Neural cell (in vitro differentiated cells): ENCODE data around the gene ADISSP. TPM values are rescaled to one million over a fixed set of nuclear protein-coding genes. Genes with fewer than 3 reads are reported as not detected.
A peak's percentile ranks its signal among the peaks of the same experiment; 100 is the strongest.

ENCODE experiments used
- H2AFZ ChIP-seq: fragments of 200-600, 300-800 bp; sonication (generic), shearing (Covaris generic); 2 replicates; pipeline ENCODE4 v1.6.0; 2014; ENCODE audit warnings: low read depth, mild to moderate bottlenecking, antibody characterized with exemption, low read length, moderate library complexity
- H3F3A ChIP-seq: fragments of 200-600 bp; shearing (Covaris generic); 2 replicates; pipeline ENCODE4 v1.6.1; 2016; ENCODE audit warnings: mild to moderate bottlenecking, moderate library complexity, mixed read lengths, antibody characterized with exemption, low read length; ENCODE audit not compliant: insufficient read depth, poor library complexity, severe bottlenecking
- H3K27ac ChIP-seq: fragments of 200-600, 300-800 bp; sonication (generic), shearing (Covaris generic); 2 replicates; pipeline ENCODE4 v1.5.1; 2014; ENCODE audit warnings: mild to moderate bottlenecking, low read length, moderate library complexity
- H3K27me3 ChIP-seq: fragments of 300-800, 200-600 bp; sonication (generic), shearing (Covaris generic); 2 replicates; pipeline ENCODE4 v1.6.0; 2014; ENCODE audit warnings: mild to moderate bottlenecking, low read depth, low read length, moderate library complexity; ENCODE audit not compliant: insufficient read depth
- H3K36me3 ChIP-seq: fragments of 300-800, 200-600 bp; sonication (generic), shearing (Covaris generic); 2 replicates; pipeline ENCODE4 v1.5.1; 2014; ENCODE audit warnings: mild to moderate bottlenecking, antibody characterized with exemption, low read length, moderate library complexity; ENCODE audit not compliant: insufficient read depth
- H3K4me2 ChIP-seq: fragments of 300-800, 200-600 bp; sonication (generic), shearing (Covaris generic); 2 replicates; pipeline ENCODE4 v1.6.0; 2014; ENCODE audit warnings: mild to moderate bottlenecking, low read length
- H3K4me3 ChIP-seq: fragments of 300-800, 200-600 bp; sonication (generic), shearing (Covaris generic); 2 replicates; pipeline ENCODE4 v1.5.1; 2014; ENCODE audit warnings: mild to moderate bottlenecking, low read length, moderate library complexity
- H3K79me2 ChIP-seq: fragments of 200-600 bp; shearing (Covaris generic); replicated peaks from 2 replicates; pipeline ENCODE4 v1.6.0; 2014; ENCODE audit warnings: mild to moderate bottlenecking, low read length, moderate library complexity; ENCODE audit not compliant: insufficient read depth
- H3K9ac ChIP-seq: fragments of 300-800, 200-600 bp; sonication (generic), shearing (Covaris generic); 2 replicates; pipeline ENCODE4 v1.6.1; 2016; ENCODE audit warnings: mild to moderate bottlenecking, low read length, mixed read lengths
- H3K9me2 ChIP-seq: fragments of 200-600 bp; shearing (Covaris generic); 2 replicates; pipeline ENCODE4 v1.6.1; 2016; ENCODE audit warnings: mild to moderate bottlenecking, low read length, mixed read lengths; ENCODE audit not compliant: insufficient read depth
- H3K9me3 ChIP-seq: fragments of 200-600, 300-800 bp; sonication (generic), shearing (Covaris generic); 2 replicates; pipeline ENCODE4 v1.6.1; 2016; ENCODE audit warnings: mild to moderate bottlenecking, mixed run types, low read length, moderate library complexity, mixed read lengths
- H4K20me1 ChIP-seq: fragments of 200-600 bp; shearing (Covaris generic); 2 replicates; pipeline ENCODE4 v1.6.1; 2016; ENCODE audit warnings: mild to moderate bottlenecking, mixed run types; ENCODE audit not compliant: insufficient read depth
- EP300 ChIP-seq: fragments of 450-650 bp; conservative IDR thresholded peaks from 2 replicates; pipeline ENCODE4 v1.6.1; 2014; ENCODE audit warnings: antibody characterized with exemption, mild to moderate bottlenecking, moderate library complexity; ENCODE audit not compliant: poor library complexity, severe bottlenecking
- EZH2 ChIP-seq: fragments of 200-600, 300-800 bp; shearing (Covaris generic), sonication (generic); IDR thresholded peaks from 2 replicates; pipeline ENCODE4 v1.6.1; 2014; ENCODE audit warnings: antibody characterized with exemption, low read length, borderline replicate concordance, mild to moderate bottlenecking; ENCODE audit not compliant: insufficient read depth, poor library complexity, severe bottlenecking
- MXI1 ChIP-seq: fragments of 450-650 bp; conservative IDR thresholded peaks from 2 replicates; pipeline ENCODE4 v1.6.1; 2014; ENCODE audit warnings: antibody characterized with exemption, mild to moderate bottlenecking; ENCODE audit not compliant: poor library complexity, severe bottlenecking
- POLR2AphosphoS5 ChIP-seq: IDR thresholded peaks from 2 replicates; pipeline ENCODE4 v1.6.1; 2012
- RAD21 ChIP-seq: fragments of 450-650 bp; conservative IDR thresholded peaks from 2 replicates; pipeline ENCODE4 v1.6.1; 2014; ENCODE audit warnings: antibody characterized with exemption, mild to moderate bottlenecking, moderate library complexity
- SMC3 ChIP-seq: fragments of 450-650 bp; conservative IDR thresholded peaks from 2 replicates; pipeline ENCODE4 v1.6.1; 2014; ENCODE audit warnings: antibody characterized with exemption, mild to moderate bottlenecking, moderate library complexity; ENCODE audit not compliant: poor library complexity
- TAF1 ChIP-seq: IDR thresholded peaks from 2 replicates; pipeline ENCODE4 v1.6.1; 2012; ENCODE audit warnings: low read depth
- polyA plus RNA-seq: library from polyadenylated mRNA; depleted of rRNA; stranded (reverse); fragments of >200 nt; gene quantifications from 2 replicates; pipeline ENCODE4 v1.2.3, GENCODE V29; 2014
- TF ChIP-seq, protein P1 (sequence below): fragments of 450-650 bp; IDR thresholded peaks from 2 replicates; pipeline ENCODE4 v1.5.1; 2014; ENCODE audit warnings: antibody characterized with exemption, mild to moderate bottlenecking, moderate library complexity; ENCODE audit not compliant: poor library complexity, severe bottlenecking
- TF ChIP-seq, protein P2 (sequence below): IDR thresholded peaks from 2 replicates; pipeline ENCODE4 v1.6.1; 2012; ENCODE audit warnings: borderline replicate concordance

ADISSP gene
- polyA plus RNA-seq, 1 donor from 2014 or later: 39.8 TPM

DNA sequence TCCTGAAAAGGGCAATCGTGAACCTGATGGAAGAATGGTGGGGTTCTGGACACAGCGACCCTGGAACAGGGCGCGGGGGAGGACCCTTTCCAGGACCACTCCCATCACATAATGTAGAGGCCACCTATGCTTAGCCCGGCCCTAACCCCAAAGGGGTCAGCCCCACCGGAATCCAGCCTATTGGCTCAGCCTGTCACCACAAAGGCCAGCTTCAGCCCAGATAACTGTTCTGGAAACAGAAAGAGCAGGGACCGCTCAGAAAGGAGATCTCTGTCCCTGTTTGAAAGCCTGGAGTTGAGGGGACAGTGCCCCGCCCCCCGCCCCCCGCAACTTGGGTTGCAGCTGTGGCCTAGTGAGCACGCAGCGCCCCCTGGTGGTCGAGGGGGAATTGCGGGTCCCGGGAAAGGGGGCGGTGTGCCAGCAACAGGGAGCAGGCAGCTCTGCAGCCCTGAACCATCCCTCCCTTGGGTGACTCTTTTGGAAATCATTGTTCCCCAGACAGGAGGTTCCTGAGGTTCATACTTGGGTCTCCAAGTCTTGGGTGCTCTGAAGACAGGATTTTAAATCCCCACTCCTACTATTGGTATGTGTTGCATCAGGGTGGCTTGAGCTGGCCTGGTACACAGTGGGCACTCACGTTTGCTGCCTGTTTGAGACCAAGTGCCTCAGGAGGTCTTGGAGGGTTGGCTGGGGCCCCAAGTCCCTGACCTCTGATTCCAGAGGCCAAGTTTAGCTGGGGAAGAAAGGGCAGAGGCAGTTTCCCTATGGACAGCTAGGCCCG lies 56.7 kb downstream of the ADISSP start:
- Histone ChIP-seq H3K27me3 (no peaks in the 10 kb centered on the region), H3F3A (no peaks in the 10 kb centered on the region), H3K36me3 (no peaks in the 10 kb centered on the region), H2AFZ (no peak overlapping the region), H3K4me3 (no peak overlapping the region), H3K9ac (no peak overlapping the region), H3K27ac (no peak overlapping the region), H3K4me2 (no peak overlapping the region), H3K79me2 (no peaks in the 10 kb centered on the region), H3K9me3 (no peaks in the 10 kb centered on the region), H3K9me2 (no peaks in the 10 kb centered on the region), H4K20me1 (no peaks in the 10 kb centered on the region)
- TF ChIP-seq, protein P1, sequence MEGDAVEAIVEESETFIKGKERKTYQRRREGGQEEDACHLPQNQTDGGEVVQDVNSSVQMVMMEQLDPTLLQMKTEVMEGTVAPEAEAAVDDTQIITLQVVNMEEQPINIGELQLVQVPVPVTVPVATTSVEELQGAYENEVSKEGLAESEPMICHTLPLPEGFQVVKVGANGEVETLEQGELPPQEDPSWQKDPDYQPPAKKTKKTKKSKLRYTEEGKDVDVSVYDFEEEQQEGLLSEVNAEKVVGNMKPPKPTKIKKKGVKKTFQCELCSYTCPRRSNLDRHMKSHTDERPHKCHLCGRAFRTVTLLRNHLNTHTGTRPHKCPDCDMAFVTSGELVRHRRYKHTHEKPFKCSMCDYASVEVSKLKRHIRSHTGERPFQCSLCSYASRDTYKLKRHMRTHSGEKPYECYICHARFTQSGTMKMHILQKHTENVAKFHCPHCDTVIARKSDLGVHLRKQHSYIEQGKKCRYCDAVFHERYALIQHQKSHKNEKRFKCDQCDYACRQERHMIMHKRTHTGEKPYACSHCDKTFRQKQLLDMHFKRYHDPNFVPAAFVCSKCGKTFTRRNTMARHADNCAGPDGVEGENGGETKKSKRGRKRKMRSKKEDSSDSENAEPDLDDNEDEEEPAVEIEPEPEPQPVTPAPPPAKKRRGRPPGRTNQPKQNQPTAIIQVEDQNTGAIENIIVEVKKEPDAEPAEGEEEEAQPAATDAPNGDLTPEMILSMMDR: peak; percentile 46
- TF ChIP-seq SMC3: peak; percentile 31
- TF ChIP-seq POLR2AphosphoS5: no peak

DNA sequence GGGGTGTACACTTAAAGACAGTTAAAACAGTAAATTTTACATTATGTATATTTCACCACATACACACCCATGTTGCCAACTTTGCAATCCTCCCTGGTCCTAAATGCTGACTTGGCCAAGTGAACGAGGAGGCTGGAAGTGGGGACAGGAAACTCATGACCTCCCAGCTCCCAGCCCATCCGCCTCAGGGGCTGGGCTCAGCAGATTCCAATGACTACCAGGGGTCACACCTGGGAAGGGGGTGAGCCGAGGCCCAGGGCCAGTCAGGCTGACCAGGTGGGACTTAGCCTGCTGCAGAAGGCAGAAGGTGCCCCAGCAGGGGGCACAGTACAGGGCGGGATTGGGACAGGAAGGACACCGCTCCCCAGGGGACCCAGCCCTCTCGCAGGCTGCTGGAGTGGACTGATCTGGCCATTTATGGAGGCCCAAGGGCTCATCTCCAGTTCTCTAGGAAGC lies 57.5 kb downstream of the ADISSP start:
- Histone ChIP-seq H3F3A (no peaks in the 10 kb centered on the region), H3K9me3 (no peaks in the 10 kb centered on the region), H4K20me1 (no peaks in the 10 kb centered on the region), H3K4me2 (no peak overlapping the region), H3K9ac (no peak overlapping the region), H3K4me3 (no peak overlapping the region), H3K27me3 (no peaks in the 10 kb centered on the region), H3K36me3 (no peaks in the 10 kb centered on the region), H2AFZ (no peak overlapping the region), H3K9me2 (no peaks in the 10 kb centered on the region), H3K27ac (no peak overlapping the region), H3K79me2 (no peaks in the 10 kb centered on the region)
- no peak for TF ChIP-seq MXI1

- Histone ChIP-seq H3K79me2 (no peaks in the 10 kb centered on the region), H3F3A (no peaks in the 10 kb centered on the region), H3K4me2 (no peak overlapping the region), H4K20me1 (no peaks in the 10 kb centered on the region), H2AFZ (no peak overlapping the region), H3K9ac (no peak overlapping the region), H3K36me3 (no peaks in the 10 kb centered on the region), H3K4me3 (no peak overlapping the region), H3K27me3 (no peaks in the 10 kb centered on the region), H3K27ac (no peak overlapping the region), H3K9me3 (no peaks in the 10 kb centered on the region), H3K9me2 (no peaks in the 10 kb centered on the region)
- TF ChIP-seq EZH2 (no peak), TAF1 (no peak), POLR2AphosphoS5 (no peak)
Measured at GRCh38 chr20:3707508-3707899, 60.0 kb downstream of the ADISSP start.

DNA sequence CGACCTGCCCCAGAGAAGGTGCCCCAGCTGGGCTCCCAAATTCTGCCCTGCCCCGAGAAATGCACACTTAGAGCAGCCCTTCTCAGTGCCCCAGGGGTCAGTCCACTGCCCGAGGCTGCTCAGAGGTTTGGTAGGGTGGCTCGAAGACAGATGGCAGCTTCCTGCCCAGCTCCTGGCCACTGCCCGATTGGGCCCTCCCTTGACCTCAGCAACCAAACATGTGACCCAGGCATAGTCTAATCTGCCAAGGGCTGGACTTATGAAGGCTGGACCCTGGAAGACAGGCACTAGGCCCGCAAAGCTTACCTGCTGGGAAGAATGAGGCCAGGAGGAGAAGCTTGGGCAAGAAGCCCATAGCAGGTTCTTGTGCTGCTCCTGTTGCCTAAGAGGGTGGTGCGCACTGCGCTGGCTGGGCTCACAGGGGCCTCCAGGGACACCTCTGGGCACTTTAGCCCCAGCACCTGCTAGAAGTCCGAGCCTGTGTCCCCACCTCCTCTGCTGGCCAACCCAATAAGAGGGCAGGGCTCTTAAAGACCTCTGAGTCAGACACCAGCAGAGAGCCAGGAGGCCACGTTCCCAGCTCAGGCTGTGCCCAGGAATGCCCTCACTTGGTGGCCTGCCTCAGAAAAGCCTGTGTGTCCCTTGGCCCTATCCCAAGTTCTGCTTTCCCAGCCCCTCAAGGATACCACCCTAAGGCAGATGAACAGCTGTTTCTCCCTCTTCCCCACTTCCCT lies 60.6 kb downstream of the ADISSP start:
- Histone ChIP-seq H3K9me2 (no peaks in the 10 kb centered on the region), H3K4me2 (no peak overlapping the region), H3K9ac (no peak overlapping the region), H2AFZ (no peak overlapping the region), H3K27me3 (no peaks in the 10 kb centered on the region), H3F3A (no peaks in the 10 kb centered on the region), H3K27ac (no peak overlapping the region), H3K9me3 (no peaks in the 10 kb centered on the region), H4K20me1 (no peaks in the 10 kb centered on the region), H3K4me3 (no peak overlapping the region), H3K79me2 (no peaks in the 10 kb centered on the region), H3K36me3 (no peaks in the 10 kb centered on the region)
- TF ChIP-seq MXI1 (no peak), TAF1 (no peak), SMC3 (no peak), POLR2AphosphoS5 (no peak), RAD21 (no peak), EP300 (no peak)
- TF ChIP-seq, protein P1: no peak
- TF ChIP-seq, protein P2, sequence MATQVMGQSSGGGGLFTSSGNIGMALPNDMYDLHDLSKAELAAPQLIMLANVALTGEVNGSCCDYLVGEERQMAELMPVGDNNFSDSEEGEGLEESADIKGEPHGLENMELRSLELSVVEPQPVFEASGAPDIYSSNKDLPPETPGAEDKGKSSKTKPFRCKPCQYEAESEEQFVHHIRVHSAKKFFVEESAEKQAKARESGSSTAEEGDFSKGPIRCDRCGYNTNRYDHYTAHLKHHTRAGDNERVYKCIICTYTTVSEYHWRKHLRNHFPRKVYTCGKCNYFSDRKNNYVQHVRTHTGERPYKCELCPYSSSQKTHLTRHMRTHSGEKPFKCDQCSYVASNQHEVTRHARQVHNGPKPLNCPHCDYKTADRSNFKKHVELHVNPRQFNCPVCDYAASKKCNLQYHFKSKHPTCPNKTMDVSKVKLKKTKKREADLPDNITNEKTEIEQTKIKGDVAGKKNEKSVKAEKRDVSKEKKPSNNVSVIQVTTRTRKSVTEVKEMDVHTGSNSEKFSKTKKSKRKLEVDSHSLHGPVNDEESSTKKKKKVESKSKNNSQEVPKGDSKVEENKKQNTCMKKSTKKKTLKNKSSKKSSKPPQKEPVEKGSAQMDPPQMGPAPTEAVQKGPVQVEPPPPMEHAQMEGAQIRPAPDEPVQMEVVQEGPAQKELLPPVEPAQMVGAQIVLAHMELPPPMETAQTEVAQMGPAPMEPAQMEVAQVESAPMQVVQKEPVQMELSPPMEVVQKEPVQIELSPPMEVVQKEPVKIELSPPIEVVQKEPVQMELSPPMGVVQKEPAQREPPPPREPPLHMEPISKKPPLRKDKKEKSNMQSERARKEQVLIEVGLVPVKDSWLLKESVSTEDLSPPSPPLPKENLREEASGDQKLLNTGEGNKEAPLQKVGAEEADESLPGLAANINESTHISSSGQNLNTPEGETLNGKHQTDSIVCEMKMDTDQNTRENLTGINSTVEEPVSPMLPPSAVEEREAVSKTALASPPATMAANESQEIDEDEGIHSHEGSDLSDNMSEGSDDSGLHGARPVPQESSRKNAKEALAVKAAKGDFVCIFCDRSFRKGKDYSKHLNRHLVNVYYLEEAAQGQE: no peak
